AG10803 (cell line): ENCODE data around the gene ENAM.
"Not testable (repeated sequence)": the region's sequence is repeated elsewhere in the genome, so short reads cannot be mapped to it uniquely, and the experiment has no call there.

Experiments
- DNase-seq: peaks from one replicate; pipeline ENCODE4 v3.0.0; 2010; ENCODE audit warnings: low read depth
- H3K4me3 ChIP-seq: 2 replicates; pipeline ENCODE4 v1.5.1; 2011; ENCODE audit warnings: mild to moderate bottlenecking, low read length, control low read depth
- CTCF ChIP-seq: conservative IDR thresholded peaks from 2 replicates; pipeline ENCODE4 v1.5.1; 2011; ENCODE audit warnings: mild to moderate bottlenecking, low read length, control low read depth, inconsistent platforms

Gene ENAM

GRCh38 chr4:70678383-70678999 is 49.9 kb downstream of the ENAM start:
- H3K4me3 ChIP-seq = no peak overlapping the region
- no peak for TF ChIP-seq CTCF
- DNase-seq = no peak

GRCh38 chr4:70680934-70681333 is 52.4 kb downstream of the ENAM start:
- no peak for DNase-seq
- TF ChIP-seq CTCF = no peak
- H3K4me3 ChIP-seq = no peak overlapping the region

GRCh38 chr4:70681704-70682103 is 53.2 kb downstream of the ENAM start:
- H3K4me3 ChIP-seq = no peak overlapping the region
- no peak for TF ChIP-seq CTCF
- DNase-seq = no peak

- not testable (repeated sequence) for H3K4me3 ChIP-seq, DNase-seq
These were observed 53.6 kb downstream of the ENAM start for GRCh38 chr4:70682142-70682541.

- TF ChIP-seq CTCF = no peak
- DNase-seq = no peak
These were observed 58.8 kb downstream of the ENAM start for GRCh38 chr4:70687392-70687791.

GRCh38 chr4:70687821-70688794 is 59.6 kb downstream of the ENAM start, which contains the start of gene UTP3:
Gene UTP3, plus strand, starts transcription at chr4:70688532. Its CDS starts 146 bp downstream, at chr4:70688678.
- H3K4me3 ChIP-seq = peak within 1 kb of the TSS; percentile 82
- DNase-seq = peak; percentile 99
- TF ChIP-seq CTCF = peak; percentile 93

More at GRCh38 chr4:70687392-70687791, 58.8 kb downstream of the ENAM start:
- H3K4me3 ChIP-seq = peak overlapping the region; percentile 82

- peak overlapping the region; percentile 82 for H3K4me3 ChIP-seq
- no peak for TF ChIP-seq CTCF
- no peak for DNase-seq
These were observed 60.3 kb downstream of the ENAM start for GRCh38 chr4:70688795-70689231.
